ENCODE data around the gene PGAM2. TPM values are rescaled to one million over a fixed set of nuclear protein-coding genes. Genes with fewer than 3 reads are reported as not detected.

The PGAM2 gene
- total RNA-seq, 3 donors from 2014 or later = 0.84 to 1.4 (median 0.96) TPM

DNA sequence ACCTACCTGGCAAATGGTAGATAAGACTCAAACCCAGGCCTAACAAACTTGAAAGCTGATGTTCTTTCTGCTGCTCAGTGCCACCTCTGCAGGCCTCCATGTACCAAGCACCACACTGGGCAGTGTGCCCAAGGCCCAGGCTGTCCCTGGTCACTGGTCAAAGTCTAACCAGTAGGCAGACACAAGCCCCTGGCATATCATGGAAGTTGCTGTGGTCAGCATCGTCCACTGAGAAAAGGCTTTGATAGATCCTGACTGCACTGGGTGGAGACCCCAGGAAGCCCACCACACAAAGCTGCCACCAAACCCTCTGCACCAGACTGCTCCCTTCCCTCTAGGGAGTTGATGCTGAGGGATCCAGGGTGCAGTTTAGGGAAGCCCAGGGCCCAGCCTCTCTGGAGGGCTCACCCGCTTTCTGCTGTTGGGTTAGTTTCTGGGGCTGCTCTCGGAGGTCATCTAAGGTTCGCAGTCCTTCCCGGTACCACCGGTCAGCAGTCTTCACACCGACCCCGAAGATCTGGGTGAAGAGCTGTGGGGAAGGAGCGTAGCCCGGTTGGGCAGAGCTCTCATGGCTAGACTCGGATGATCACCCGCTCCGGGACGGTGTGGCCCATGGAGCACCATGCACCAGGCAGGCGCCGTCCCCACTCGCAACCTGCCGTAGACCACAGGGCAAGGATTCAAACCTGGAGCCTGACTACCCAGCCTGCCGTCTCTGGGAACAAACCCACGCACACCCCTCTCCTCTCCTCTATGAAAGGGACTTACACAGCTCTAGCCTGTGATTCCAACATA, 10.9 kb upstream of the PGAM2 start:
- Histone ChIP-seq H3K9me3 (no peaks in the 10 kb centered on the region), H3K36me3 (ENCODE audit: low read depth) (no peaks in the 10 kb centered on the region), H3K4me1 (ENCODE audit: low read depth) (peaks cover 38% of the 10 kb centered on the region), H3K4me3 (no peak overlapping the region)
- intact Hi-C loops (cut with DNase I, micrococcal nuclease) = no loop called here
- DNase-seq = no peak
- TF ChIP-seq, protein P1, sequence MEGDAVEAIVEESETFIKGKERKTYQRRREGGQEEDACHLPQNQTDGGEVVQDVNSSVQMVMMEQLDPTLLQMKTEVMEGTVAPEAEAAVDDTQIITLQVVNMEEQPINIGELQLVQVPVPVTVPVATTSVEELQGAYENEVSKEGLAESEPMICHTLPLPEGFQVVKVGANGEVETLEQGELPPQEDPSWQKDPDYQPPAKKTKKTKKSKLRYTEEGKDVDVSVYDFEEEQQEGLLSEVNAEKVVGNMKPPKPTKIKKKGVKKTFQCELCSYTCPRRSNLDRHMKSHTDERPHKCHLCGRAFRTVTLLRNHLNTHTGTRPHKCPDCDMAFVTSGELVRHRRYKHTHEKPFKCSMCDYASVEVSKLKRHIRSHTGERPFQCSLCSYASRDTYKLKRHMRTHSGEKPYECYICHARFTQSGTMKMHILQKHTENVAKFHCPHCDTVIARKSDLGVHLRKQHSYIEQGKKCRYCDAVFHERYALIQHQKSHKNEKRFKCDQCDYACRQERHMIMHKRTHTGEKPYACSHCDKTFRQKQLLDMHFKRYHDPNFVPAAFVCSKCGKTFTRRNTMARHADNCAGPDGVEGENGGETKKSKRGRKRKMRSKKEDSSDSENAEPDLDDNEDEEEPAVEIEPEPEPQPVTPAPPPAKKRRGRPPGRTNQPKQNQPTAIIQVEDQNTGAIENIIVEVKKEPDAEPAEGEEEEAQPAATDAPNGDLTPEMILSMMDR (IDR thresholded peaks at IDR 0.05) = no peak
- no peak for ATAC-seq

DNA sequence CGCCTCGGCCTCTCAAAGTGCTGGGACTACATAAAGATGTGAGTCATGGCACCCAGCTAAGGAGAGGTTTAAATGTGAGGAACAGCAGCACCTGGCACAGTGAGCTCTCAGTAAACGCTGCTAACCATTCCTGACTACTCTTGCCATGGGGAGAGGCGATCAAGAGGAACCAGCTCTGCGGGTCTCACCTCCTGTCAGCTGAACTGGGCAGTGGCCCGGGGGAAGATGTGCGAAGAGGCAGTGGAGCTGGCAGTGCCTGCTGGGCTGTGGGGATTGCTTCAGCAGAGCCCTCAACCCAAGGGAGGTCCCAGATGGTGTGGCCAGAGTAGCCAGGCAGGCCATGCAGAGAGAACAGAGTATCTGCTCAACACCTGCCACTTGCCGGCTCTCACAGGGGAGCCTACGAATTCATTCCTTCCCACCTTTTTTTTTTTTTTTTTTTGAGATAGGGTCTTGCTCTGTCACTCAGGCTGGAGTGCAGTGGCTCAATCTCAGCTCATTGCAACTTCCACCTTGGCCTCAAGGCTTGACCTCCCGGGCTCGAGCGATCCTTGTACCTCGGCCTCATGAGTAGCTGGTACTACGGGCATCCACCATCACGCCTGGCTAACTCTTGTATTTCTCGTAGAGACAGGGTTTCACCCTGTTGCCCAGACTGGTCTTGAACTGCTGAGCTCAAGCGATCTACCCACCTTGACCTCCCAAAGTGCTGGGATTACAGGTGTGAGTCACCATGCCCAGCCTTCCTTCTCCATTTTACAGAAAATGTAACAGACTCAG, 10.1 kb upstream of the PGAM2 start:
- intact Hi-C loops (cut with DNase I, micrococcal nuclease) = no loop called here
- H3K4me1 ChIP-seq (ENCODE audit: low read depth) = peaks cover 33% of the 10 kb centered on the region
- no peaks in the 10 kb centered on the region for H3K36me3 ChIP-seq (ENCODE audit: low read depth)
- ATAC-seq (no peak), DNase-seq (no peak)
- H3K9me3 ChIP-seq = no peaks in the 10 kb centered on the region
- no peak overlapping the region for H3K4me3 ChIP-seq
- TF ChIP-seq, protein P1 (IDR thresholded peaks at IDR 0.05) = no peak

DNA sequence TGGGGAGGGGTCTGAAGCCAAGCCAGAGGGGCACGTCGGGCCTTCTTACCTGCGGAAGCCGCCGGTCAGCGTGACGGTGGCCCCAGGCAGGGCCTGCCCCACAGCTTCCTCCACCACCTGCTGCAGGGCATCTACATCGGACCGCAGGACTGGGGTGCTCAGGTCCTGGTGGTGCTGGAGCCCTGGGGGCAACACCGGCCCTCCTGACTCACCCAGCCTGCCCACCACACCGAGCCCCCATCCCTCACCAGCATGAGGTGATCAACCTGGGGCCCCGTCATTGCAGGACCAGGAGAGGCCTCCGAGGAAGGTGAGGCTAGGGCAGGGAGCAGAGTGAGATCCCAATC, 9.0 kb upstream of the PGAM2 start:
- no peaks in the 10 kb centered on the region for H3K9me3 ChIP-seq
- intact Hi-C loops (cut with DNase I, micrococcal nuclease) = no loop called here
- ATAC-seq (no peak), DNase-seq (no peak)
- no peaks in the 10 kb centered on the region for H3K36me3 ChIP-seq (ENCODE audit: low read depth)
- peaks cover 33% of the 10 kb centered on the region for H3K4me1 ChIP-seq (ENCODE audit: low read depth)
- TF ChIP-seq, protein P1 (IDR thresholded peaks at IDR 0.05) = no peak
- no peak overlapping the region for H3K4me3 ChIP-seq

DNA sequence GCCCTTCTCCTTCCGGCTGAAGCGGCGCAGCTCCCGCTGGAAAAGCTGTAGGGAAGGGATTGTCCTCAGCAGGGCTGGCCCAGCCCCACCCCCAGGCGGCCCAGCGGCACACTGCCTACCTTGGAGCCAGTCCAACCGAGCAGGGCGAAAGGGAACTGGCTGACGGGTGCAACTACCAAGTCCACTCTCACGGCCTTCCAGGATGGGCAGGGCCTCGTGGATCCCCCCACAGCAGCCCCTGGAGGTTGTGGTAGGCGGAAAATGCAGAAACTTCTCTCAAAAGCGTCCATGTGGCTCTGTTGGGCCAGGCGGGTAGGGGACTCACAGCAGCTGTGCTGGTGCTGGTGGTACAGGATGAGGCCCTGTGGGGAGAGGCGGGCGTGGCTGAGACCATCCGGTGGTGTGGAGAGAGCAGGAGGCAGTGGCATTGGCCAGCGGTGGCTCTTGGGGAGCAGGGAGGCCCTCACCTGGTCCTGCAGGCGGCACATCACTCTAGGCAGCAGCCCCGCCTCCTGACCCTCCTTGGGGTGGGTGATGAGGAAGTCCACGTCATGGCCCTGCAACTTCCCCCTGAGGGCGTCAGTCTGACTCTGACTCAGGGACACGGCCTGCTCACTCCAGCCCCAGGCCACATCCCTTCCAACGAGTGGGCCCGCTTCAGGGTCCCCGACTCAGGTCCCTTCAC, 8.4 kb upstream of the PGAM2 start:
- Histone ChIP-seq H3K4me3 (no peak overlapping the region), H3K4me1 (ENCODE audit: low read depth) (peaks cover 33% of the 10 kb centered on the region), H3K36me3 (ENCODE audit: low read depth) (no peaks in the 10 kb centered on the region), H3K9me3 (no peaks in the 10 kb centered on the region)
- TF ChIP-seq, protein P1 (IDR thresholded peaks at IDR 0.05) = no peak
- DNase-seq (peak; percentile 89 to 93 (median 92)), ATAC-seq (peak; percentile 89)
- intact Hi-C loops (cut with DNase I, micrococcal nuclease) = no loop called here

DNA sequence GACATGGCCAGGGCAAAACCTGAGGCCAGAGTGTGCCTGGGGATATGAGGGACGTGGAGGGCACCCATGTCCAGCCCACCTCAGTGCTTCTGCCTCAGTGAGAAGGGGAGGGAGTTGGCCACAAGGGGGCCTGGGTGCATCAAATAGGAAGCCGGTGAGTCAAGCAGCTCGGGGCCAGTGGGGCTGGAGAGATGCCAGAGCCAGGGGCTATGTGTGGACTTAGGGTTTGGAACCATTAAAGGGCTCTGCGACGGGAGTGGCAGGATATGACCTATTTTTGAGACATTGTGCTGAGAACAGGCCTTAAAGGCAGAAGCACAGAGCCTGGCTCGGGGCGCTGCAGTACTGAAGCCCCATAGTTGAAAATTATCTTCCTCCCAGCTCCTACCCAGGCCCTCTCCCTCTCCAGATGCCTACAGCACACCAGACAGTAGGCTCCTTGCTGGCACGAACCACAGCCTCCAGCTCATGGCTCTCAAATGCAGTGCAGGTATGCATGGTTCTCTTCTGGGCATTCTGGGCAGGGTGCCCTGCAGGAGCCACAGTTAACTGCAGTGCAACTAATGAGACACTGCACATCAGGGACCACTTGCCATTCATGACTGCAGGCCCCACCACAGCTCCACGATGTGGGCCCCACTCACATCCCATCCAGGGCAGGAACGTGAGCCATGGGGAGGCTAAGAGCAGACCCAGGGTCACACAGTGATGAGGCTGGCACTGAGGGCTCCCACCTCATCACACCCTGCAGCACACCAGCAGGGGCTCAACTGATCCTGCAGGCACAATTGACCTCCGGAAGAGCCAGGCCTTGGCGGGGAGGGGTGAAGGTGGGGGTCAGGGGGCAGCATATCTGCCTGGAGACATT, 7.2 kb upstream of the PGAM2 start:
- Histone ChIP-seq H3K4me3 (no peak overlapping the region), H3K36me3 (ENCODE audit: low read depth) (no peaks in the 10 kb centered on the region), H3K4me1 (ENCODE audit: low read depth) (peaks cover 33% of the 10 kb centered on the region), H3K9me3 (no peaks in the 10 kb centered on the region)
- ATAC-seq = peak; percentile 23
- peak; percentile 72 to 80 (median 78) for DNase-seq
- intact Hi-C loops (cut with DNase I, micrococcal nuclease) = no loop called here
- TF ChIP-seq, protein P1 (IDR thresholded peaks at IDR 0.05) = no peak
